Measurements from ENCODE around the gene AQP6.

Gene AQP6

DNA sequence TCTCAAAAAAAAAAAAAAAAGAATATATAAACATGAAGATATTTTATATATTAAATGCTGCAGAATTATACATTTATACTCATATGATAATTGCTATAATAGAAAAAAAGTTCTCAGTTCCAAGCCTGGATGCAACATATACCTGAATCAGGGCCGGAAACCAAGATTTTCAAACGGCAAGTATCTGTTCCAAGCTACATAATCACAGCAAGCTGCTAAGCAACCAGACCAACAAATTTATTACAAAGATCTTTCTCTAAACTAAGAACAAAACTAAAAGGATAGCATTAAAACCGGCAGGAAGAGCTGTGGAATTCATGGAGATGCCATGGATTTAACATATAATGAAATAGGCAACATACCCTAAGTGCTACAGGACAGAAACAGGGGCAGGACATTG lies 45.4 kb downstream of the AQP6 start:
- DNase-seq (ENCODE audit: low read depth), result no peak
- H3K4me3 ChIP-seq (ENCODE audit: low read length), result no peak overlapping the region
- TF ChIP-seq, protein P1, sequence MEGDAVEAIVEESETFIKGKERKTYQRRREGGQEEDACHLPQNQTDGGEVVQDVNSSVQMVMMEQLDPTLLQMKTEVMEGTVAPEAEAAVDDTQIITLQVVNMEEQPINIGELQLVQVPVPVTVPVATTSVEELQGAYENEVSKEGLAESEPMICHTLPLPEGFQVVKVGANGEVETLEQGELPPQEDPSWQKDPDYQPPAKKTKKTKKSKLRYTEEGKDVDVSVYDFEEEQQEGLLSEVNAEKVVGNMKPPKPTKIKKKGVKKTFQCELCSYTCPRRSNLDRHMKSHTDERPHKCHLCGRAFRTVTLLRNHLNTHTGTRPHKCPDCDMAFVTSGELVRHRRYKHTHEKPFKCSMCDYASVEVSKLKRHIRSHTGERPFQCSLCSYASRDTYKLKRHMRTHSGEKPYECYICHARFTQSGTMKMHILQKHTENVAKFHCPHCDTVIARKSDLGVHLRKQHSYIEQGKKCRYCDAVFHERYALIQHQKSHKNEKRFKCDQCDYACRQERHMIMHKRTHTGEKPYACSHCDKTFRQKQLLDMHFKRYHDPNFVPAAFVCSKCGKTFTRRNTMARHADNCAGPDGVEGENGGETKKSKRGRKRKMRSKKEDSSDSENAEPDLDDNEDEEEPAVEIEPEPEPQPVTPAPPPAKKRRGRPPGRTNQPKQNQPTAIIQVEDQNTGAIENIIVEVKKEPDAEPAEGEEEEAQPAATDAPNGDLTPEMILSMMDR (conservative IDR thresholded peaks at IDR 0.05; ENCODE audit: low read depth, low read length), result no peak

DNA sequence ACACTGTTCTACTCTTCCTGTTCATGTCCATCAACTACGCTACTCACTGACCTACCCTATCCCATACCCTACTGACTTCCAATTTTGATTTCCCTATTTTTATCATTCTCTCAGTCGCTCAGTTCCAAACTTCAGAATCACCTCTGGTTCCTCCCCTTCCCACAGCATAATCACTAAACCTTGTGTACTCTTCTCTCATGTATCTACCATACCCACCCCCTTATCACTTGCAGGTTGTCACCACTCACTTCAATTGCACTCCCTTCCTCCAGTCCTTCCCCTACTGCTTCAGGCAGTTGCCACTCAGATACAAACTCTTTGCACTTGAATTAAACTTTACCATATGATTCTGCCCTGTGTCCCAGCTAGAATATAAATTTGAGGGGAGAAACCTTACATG lies 46.2 kb downstream of the AQP6 start:
- no peak overlapping the region for H3K4me3 ChIP-seq (ENCODE audit: low read length)
- DNase-seq (ENCODE audit: low read depth), result no peak
- TF ChIP-seq, protein P1 (conservative IDR thresholded peaks at IDR 0.05; ENCODE audit: low read depth, low read length), result no peak

DNA sequence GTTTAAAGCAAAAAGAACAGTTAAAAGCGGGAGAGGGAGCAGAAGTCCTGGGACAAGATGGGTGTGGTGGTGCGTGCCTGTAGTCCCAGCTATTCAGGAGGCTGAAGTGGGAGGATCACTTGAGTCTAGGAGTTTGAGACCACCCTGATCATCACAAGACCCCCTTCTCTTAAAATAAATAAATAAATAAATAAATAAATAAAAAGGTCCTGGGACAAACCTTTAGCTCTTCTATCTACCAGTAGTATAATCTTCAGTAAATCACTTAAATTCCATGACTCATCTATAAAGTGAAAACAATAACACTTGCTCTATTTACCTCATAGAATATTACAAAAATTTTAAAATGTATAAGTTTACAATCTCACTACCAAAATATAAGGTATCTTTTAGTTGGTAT lies 46.8 kb downstream of the AQP6 start:
- TF ChIP-seq, protein P1 (conservative IDR thresholded peaks at IDR 0.05; ENCODE audit: low read depth, low read length), result no peak
- H3K4me3 ChIP-seq (ENCODE audit: low read length), result no peak overlapping the region
- DNase-seq (ENCODE audit: low read depth), result no peak

DNA sequence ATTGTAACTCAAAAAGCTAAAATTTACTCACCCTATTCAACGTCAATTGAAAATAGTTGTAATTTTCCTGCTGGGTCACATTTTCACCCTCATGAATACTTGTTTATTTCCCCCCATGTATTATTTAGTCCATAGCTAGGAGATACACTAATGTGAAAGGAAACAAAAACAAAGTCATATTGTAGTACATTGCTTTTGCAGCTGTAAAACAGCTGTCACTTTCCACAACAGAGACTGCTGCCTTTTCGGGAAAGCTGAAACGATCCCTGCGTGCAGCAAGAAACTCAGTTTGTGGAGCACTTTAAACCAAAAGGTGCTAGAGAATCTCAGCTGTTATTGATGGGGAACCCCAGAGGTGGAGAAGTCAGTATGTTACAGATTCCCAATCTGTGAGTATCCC lies 48.3 kb downstream of the AQP6 start:
- no peak overlapping the region for H3K4me3 ChIP-seq (ENCODE audit: low read length)
- no peak for DNase-seq (ENCODE audit: low read depth)
- TF ChIP-seq, protein P1 (conservative IDR thresholded peaks at IDR 0.05; ENCODE audit: low read depth, low read length), result no peak

DNA sequence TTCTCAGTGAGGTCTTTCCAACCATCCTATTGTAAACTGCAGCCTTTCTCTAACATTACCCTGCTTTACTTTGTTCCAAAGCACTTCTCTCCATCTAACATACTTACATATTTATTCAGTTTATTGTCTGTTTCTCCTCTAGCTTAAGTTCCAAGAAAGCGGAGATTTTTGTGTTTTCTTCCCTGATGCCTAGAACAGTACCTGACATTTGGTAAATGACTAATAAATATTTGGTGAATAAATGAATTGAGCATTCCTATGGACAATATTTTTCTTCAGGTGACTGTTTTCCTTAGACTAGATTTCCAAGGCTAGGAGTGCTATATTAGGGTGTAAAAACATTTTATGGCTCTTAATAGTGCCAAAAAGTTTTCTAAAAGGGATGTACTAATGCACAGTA lies 50.2 kb downstream of the AQP6 start:
- no peak overlapping the region for H3K4me3 ChIP-seq (ENCODE audit: low read length)
- TF ChIP-seq, protein P1 (conservative IDR thresholded peaks at IDR 0.05; ENCODE audit: low read depth, low read length), result no peak
- DNase-seq (ENCODE audit: low read depth), result no peak

DNA sequence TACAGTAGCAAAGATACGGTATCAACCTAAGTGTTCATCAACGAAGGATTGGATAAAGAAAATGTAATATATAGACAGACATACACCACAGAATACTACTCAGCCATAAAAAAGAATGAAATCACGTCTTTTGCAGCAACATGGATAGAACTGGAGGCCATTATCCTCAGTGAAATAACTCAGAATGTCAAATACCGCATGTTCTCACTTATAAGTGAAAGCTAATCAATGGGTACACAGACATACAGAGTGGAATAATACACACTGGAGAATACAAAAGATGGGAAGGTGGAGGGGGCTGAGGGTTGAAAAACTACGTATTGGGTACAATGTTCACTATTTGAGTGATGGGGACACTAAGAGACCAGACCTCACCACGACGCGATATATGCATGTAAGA lies 51.5 kb downstream of the AQP6 start:
- TF ChIP-seq, protein P1 (conservative IDR thresholded peaks at IDR 0.05; ENCODE audit: low read depth, low read length), result no peak
- no peak for DNase-seq (ENCODE audit: low read depth)
- peak overlapping the region; percentile 92 for H3K4me3 ChIP-seq (ENCODE audit: low read length)

DNA sequence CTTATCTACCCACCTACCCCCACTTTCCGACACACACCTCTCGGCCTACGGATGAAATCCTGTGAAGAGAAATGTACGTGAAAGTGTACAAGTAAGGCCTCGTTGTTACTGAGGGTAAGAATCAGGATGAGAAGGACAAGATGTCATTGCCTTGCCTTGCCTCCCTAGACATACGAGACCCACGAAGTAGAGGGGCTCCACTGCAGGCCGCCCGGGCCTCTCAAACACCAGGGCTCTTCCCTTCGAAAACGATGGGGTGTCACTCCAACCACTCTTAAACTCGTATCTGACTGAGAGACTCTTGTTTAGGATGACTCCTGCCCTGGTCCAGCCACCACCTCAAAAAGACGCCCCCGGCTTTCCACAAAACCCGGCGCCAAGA lies 52.0 kb downstream of the AQP6 start:
- H3K4me3 ChIP-seq (ENCODE audit: low read length), result peak overlapping the region; percentile 92
- TF ChIP-seq, protein P1 (conservative IDR thresholded peaks at IDR 0.05; ENCODE audit: low read depth, low read length), result no peak
- DNase-seq (ENCODE audit: low read depth), result no peak
